Kidney epithelial cell (primary cell): ENCODE data around the gene ANKRD33B. TPM values are rescaled to one million over a fixed set of nuclear protein-coding genes. Genes with fewer than 3 reads are reported as not detected.

Source experiments
- DNase-seq: peaks from one replicate; pipeline ENCODE4 v3.0.0-alpha.2; 2010; ENCODE audit warnings: low read depth
- H3K27me3 ChIP-seq: 2 replicates; pipeline ENCODE4 v1.6.0; 2011; ENCODE audit warnings: low read length; ENCODE audit not compliant: control insufficient read depth, insufficient read depth
- H3K36me3 ChIP-seq: 2 replicates; pipeline ENCODE4 v1.5.1; 2011; ENCODE audit warnings: low read length; ENCODE audit not compliant: control insufficient read depth, insufficient read depth
- H3K4me3 ChIP-seq: 2 replicates; pipeline ENCODE4 v1.5.1; 2011; ENCODE audit warnings: low read depth, mild to moderate bottlenecking, control low read depth, low read length
- total RNA-seq: library from RNA; depleted of rRNA; stranded (reverse); fragments of >200 nt; gene quantifications from 2 replicates; pipeline ENCODE4 v1.2.3, GENCODE V29; 2015
- TF ChIP-seq, protein P1 (sequence below): IDR thresholded peaks from 2 replicates; pipeline ENCODE4 v1.5.1; 2011; ENCODE audit warnings: mild to moderate bottlenecking, moderate library complexity, low read length, control low read depth, inconsistent platforms; ENCODE audit not compliant: insufficient read depth, poor library complexity, severe bottlenecking

Gene ANKRD33B
- total RNA-seq, 1 donor from 2014 or later = 5.0 TPM

DNA sequence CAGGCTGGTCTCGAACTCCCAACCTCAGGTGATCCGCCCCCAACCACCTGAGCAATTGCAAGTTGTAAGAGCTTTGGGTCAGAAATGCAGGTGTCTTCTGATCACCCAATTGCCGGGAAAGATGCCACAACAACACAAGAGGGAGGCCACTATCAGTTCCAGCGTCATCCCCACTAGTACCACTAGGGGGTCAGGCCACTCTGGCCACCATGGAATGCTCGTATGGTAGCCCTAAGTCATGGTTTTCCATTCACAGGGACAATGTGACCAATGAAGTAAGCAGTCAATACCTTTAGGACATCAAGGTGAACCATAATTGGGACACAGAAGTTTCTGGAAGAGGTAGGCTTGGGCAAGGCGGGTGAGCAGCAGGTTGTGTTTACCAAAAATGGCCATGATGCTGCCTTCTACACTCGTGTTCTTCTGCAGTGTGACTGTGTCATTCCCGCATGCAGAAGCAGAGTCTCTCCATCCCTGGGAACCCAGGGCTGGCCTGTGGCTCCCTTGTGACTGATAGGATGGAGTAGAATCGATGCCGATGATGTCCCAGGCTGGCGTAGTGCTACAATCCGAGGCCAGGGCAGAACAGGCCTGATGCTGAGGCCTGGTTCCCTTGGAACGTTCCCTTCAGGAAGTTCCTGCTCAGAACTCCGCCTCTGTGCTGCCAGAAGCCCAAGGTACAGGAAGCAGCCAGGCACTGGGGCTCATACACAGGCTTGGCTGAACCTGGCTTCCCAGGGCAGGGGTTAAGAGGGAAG lies 42.2 kb upstream of the ANKRD33B start:
- no peak for DNase-seq
- TF ChIP-seq, protein P1, sequence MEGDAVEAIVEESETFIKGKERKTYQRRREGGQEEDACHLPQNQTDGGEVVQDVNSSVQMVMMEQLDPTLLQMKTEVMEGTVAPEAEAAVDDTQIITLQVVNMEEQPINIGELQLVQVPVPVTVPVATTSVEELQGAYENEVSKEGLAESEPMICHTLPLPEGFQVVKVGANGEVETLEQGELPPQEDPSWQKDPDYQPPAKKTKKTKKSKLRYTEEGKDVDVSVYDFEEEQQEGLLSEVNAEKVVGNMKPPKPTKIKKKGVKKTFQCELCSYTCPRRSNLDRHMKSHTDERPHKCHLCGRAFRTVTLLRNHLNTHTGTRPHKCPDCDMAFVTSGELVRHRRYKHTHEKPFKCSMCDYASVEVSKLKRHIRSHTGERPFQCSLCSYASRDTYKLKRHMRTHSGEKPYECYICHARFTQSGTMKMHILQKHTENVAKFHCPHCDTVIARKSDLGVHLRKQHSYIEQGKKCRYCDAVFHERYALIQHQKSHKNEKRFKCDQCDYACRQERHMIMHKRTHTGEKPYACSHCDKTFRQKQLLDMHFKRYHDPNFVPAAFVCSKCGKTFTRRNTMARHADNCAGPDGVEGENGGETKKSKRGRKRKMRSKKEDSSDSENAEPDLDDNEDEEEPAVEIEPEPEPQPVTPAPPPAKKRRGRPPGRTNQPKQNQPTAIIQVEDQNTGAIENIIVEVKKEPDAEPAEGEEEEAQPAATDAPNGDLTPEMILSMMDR = peak; percentile 34
- H3K27me3 ChIP-seq = no peaks in the 10 kb centered on the region
- H3K4me3 ChIP-seq = no peak overlapping the region
- H3K36me3 ChIP-seq = no peaks in the 10 kb centered on the region

DNA sequence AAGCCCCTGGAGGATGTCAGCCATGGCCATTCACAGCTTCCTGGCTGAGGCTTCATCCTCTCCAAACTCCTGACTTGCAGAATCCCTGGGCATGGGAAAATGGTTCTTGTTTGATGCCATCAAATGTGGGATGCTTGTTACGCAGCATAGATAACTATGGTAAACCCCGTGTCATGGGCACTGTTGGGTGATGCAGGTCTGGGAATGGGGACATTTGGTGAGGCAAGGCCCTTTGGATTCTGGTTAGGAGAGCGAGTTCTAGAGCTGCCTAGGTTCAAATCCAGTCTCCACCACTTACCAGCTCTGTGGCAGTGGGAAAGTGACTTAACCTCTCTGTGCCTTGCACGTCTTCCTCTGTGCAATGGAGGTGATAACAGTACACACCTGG lies 41.7 kb upstream of the ANKRD33B start:
- TF ChIP-seq, protein P1 = no peak
- no peak for DNase-seq
- no peak overlapping the region for H3K4me3 ChIP-seq
- H3K36me3 ChIP-seq = no peaks in the 10 kb centered on the region
- no peaks in the 10 kb centered on the region for H3K27me3 ChIP-seq

DNA sequence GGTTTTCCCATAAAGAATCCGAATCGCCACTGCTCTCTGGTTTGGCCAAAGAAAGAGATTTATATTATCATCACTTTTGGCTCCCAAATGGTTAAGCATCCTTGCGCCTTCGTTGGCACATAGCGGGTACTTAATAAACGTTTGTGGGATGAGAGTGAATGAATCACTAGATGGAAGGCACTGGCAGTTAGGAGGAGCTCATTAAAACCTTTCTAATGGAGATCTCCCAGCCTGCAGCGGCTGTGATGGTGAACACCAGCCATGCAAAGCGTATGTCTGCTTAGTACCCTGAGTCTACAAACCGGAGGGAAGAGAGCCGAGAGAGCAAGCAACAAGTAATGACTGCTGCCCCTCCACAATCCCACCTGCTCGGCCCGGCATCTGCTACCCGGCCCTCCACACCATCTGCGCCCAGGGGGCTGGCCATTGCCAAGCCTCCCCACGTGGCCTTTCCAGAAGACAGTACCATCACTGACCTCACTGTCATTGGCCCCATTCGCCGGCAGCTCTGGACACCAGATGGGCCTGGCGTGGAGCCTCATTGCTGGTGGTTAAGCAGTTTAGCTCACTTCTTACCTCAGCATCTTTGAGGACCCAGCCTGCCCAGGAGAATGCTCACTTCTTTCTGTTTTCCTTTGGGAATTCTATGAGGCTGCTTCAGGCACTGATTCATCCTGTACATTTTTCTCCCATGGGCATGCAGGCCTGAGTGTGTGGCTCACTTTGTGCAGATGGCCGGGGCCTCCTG lies 39.3 kb upstream of the ANKRD33B start:
- no peak for DNase-seq
- no peaks in the 10 kb centered on the region for H3K36me3 ChIP-seq
- TF ChIP-seq, protein P1 = no peak
- H3K4me3 ChIP-seq = no peak overlapping the region
- no peaks in the 10 kb centered on the region for H3K27me3 ChIP-seq

DNA sequence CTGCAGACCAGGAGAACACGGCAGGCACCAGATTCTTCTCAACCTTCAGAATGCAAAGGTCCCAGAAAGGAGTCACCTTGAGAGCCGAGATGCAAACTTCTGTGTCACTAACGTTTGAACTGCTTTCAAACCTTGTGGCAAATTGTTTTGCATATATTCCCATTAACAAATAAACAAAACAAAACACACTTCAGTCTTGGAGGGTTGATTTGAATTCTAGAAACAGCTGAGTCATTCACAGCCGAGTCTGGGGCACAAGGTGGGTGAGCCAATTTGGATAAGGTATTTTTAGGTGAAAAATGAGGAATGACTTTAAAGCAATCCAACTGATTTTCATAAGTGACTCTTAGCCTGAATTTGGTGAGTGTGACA lies 38.8 kb upstream of the ANKRD33B start:
- TF ChIP-seq, protein P1 = no peak
- no peak overlapping the region for H3K4me3 ChIP-seq
- DNase-seq = no peak
- H3K36me3 ChIP-seq = no peaks in the 10 kb centered on the region
- no peaks in the 10 kb centered on the region for H3K27me3 ChIP-seq

DNA sequence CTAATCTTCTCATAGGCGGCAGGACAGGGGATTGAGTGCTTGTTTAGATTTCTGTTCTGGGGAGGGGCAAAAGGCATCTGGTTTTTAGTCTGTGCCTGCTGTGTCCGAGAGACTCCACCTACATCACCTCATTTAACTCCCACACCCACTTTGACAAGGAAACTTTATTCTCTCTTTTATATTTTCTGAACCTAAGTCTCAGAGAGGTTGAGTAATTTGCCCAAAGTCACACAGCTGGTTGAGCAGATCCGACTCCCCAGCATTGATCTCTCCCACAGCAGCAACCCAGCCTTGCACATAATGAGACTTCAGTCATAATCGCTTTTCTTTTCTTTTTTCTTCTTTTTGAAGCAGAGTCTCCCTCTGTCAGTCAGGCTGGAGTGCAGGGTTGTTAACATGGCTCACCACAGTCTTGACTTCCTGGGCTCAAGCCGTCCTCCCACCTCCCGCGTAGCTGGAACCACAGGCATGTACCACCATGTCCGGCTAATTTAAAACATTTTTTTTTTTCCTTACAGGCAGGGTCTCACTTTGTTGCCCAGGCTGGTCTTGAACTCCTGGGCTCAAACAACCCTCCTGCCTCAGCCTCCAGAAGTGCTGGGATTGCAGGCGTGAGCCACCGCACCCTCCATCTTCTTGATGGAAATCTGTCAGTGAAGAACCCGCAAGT lies 36.5 kb upstream of the ANKRD33B start:
- no peaks in the 10 kb centered on the region for H3K27me3 ChIP-seq
- H3K36me3 ChIP-seq = no peaks in the 10 kb centered on the region
- TF ChIP-seq, protein P1 = no peak
- H3K4me3 ChIP-seq = no peak overlapping the region
- no peak for DNase-seq
